ENCODE measurements around the gene FLT4.

Gene FLT4

DNA sequence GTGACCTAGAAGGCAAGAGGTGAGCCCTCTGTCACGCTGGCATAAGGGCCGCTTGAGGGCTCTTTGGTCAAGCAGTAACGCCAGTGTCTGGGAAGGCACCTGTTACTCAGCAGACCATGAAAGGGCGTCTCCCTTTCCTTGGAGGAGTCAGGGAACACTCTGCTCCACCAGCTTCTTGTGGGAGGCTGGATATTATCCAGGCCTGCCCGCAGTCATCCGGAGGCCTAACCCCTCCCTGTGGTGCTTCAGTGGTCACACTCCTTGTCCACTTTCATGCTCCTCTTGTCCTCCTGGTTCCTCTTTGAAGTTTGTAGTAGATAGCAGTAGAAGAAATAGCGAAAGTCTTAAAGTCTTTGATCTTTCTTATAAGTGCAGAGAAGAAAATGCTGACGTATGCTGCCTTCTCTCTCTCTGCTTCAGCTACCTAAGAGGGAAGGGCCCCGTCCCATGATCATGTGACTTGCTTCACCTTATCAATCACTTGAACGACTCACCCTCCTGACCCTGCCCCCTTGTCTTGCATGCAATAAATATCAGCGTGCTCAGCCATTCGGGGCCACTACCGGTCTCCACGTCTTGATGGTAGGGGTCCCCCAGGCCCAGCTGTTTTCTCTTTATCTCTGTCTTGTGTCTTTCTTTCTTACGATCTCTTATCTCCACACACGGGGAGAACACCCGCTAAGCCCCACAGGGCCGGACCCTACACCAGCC, 41.4 kb downstream of the FLT4 start:
- DNase-seq (ENCODE audit: low spot score): no peak

DNA sequence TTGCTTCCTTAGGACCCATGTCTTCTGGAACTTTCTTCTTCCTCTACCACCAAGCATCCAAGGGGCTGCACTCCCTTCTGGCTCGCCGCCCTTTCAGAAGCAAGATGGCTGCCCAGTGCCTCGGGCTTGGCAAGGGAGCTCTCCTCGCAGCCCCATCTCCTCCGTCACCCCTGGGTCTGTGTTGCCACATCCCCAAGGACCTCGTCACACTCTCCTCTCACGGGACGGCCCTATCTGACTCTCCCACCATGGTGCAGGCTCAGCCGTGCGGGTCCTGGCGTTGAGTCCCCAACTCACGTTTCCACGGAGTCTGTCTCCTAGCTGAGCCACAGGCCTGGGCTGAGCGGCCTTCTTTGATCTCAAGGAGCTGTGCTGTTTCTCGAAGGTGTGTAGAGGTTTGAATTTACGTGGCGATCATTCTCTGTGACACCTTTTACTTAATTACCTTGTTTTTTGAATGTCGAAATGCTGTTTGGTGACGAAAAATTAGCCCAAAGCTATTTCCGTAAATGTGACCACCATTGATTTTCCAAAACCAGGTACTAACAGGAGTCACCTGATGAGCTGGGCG, 43.1 kb downstream of the FLT4 start:
- no peak for DNase-seq (ENCODE audit: low spot score)

DNA sequence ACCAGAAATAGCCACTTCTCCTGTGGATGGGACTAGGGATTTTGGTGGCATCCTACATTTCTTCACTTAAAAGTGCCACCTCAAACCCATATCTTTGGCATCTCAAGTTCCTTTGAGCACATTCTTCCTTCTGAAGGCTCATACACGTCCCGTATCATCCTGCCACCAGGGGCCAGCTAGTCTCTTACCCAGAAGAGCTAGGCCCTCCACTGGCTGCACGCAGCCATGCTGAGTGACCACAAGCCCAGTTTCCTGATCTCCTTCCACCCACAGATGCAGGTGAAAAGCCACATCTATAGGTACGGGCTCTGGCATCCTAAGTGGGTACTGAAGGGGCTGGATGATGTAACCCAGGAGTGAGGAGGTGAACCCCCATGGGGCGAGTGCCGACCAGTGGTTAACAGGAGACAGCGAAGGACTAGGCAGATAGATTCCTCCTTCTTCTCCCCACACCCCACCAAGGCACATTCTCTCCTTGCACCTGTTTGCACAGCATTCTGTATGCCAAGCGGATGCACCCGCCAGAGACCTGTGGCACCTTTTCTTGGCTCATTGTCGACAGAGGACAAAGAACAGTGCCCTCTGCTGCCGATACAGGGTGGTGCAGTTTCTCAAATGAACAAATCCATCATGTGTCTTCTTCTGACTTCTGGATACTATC, 43.7 kb downstream of the FLT4 start:
- DNase-seq (ENCODE audit: low spot score): peak; percentile 77

DNA sequence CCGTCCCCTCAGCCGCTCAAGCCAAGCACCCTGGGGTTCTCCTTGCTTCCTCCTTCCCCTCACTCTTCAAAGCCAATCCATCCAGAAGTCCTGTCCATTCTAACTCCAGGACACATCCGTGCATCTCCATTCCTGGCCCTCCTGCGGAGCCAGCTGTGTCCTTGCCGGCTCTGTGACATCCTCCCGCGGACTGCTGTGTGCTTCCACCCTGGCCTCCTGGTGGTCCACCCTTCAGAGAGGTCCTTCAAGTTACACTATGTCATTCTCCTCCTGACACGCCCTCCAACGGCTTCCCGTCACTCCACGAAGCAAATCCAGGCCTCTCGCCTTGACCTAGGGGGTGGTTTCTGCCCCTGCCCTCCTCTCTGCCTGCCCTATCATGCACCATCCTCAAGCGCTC, 45.1 kb downstream of the FLT4 start:
- no peak for DNase-seq (ENCODE audit: low spot score)

DNA sequence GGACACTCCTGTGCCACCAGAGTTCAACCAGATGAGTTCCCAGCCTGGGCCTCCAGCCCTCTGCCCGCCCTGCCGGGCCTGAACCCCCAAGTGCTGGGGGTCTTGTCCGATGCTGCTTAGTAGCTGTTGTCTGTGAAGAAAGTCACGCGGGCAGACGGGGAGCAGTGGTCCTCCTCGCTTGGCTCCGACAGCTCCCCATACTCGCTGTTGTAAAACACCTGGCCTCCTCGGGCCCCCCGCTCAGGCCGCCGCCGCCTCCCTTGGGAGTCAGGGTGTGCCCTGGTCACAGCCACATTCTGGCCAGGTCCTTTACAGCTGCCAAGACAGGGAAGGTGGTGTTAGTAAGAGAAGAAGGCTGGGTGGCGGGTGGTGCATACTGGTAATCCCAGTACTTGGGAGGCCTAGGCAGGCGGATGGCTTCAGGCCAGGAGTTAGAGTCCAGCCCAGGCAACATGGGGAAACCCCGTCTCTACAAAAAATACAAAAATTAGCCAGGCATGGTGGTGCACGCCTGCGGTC, 46.3 kb downstream of the FLT4 start:
- DNase-seq (ENCODE audit: low spot score): no peak

DNA sequence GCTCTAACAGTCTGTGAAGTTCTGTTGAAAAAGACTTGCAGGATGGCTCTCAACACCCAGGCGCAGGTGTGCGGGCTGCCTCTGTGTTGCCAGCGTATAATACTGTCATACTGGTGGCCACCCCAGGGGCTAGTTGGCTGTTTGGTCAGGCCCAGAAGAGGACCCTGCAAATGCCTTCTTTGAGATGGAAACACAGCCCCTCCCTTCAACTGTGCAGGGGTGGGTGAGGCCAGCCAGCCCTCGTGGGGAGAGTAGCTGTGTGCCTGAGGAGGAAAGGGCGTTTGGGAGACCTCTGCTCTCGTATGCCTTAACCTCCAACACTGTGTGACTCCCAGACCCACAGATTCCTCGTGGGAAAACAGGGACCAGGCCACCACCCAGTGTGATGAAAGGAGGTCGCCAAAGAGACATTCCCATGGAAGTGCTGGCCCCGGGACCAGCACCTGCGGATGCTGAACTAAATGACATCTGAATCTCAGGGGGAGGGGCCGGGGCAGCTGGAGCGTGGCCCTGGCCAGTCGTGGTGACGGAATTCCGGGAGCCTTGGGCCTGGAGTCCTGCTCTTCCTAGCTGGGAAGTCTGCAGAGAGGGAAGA, 46.8 kb downstream of the FLT4 start:
- DNase-seq (ENCODE audit: low spot score): no peak

DNA sequence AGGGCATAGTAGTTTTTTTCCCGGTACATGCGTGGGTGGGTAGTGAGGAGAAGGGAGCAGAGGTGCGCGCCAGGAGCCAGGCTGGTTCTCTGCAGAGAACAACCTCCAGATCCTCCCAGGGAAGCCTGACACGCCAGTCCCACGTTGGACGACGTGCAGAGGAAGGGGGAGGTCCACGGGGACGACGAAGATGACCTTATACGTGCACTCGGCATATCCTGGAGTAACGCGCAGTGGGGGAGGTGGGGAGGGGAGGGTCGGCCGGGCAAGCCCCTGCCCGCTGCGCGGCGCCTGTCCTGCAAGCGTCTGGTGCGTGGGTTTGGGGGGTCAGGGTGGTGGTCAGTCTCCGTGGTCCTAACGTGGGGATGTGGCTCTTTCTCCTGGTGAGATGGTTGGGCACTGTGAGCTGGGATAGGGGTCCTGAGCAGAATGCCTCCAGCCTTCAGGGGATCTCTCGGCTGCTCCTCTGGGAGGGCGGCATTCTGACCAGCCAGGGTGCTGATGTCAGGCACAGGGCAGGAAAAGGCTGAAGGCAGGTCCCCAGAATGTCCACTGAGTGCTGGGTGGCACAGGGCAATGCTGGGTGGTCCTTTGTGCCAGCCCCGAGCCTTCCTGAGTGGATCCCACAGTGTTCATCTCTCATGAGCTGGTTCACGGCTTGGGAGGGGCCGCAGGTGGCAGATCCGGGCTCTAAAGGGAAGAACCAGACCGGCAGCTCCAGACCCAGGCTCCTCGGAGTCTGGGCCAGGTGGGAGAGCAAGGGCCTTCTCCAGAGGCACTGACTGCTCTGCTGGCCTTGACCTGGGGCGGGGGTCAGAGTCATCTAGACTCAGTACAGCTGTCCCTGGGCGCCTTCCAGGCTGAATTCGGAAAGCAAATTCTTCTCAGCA, 47.6 kb downstream of the FLT4 start:
- no peak for DNase-seq (ENCODE audit: low spot score)

DNA sequence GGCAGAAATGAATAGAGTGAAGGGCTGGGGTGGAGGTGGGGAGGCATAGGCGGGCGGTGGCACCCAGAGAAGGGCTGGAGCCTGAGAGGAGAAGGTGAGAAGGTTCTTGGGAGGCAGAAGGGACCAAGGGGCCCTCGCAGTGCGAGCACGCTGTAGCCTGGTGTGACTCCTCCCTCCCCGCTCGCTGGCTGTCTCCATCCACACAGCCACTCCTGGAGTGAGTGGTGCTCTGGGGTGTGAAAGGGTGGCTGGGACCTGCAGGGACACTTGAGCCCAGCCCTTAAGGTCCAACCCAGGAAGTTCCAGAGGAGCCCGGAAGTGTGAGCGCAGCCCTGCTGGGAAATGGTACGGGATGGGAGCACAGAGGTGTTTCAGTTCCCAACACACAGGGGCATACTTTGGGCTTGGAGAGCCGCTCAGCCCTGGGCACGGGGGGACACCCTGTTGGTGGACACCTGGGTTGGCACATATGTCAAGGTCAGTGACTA, 48.8 kb downstream of the FLT4 start:
- no peak for DNase-seq (ENCODE audit: low spot score)

DNA sequence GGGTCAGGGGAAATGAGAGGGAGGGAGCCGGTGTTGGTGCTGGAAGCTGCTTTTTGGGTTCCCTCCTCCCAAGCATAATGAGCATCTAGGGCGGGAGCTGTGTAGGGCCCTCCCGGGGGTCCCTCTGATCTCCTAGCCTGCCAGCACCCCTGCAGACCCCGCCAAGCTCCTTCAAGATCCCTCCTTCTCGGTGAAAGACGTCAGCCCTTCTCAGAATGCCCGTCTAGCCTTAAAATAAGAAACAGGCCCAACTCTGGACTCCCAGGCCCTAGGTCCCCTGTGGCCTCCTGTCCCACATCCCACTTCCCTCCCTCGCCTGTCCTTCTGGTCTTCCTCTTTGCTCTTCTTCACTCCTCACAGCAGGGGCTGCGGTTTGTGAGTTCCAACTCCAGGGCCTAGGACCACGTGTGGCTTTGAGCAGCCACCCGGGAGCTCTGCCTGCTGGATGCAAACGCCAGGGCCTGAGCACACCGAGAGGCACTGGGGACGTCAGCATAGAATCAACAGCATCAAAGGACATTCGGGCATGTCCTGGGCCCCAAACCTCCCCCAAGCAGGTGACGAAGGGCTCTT, 49.3 kb downstream of the FLT4 start:
- DNase-seq (ENCODE audit: low spot score): no peak

DNA sequence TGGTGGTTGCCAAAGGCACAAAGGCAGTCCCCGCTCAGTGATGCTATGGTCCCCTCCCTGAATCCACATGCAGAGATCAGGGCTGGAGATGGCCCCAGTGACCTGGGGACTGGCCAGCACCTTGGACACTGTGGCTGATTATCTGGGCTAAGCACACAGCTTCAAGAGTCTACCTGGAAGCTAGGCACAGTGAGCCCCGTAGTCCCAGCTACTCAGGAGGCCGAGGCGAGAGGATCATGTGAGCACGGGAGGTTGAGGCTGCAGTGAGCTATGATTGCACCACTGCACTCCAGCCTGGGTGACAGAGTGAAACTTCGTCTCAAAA, 49.8 kb downstream of the FLT4 start:
- DNase-seq (ENCODE audit: low spot score): no peak

DNA sequence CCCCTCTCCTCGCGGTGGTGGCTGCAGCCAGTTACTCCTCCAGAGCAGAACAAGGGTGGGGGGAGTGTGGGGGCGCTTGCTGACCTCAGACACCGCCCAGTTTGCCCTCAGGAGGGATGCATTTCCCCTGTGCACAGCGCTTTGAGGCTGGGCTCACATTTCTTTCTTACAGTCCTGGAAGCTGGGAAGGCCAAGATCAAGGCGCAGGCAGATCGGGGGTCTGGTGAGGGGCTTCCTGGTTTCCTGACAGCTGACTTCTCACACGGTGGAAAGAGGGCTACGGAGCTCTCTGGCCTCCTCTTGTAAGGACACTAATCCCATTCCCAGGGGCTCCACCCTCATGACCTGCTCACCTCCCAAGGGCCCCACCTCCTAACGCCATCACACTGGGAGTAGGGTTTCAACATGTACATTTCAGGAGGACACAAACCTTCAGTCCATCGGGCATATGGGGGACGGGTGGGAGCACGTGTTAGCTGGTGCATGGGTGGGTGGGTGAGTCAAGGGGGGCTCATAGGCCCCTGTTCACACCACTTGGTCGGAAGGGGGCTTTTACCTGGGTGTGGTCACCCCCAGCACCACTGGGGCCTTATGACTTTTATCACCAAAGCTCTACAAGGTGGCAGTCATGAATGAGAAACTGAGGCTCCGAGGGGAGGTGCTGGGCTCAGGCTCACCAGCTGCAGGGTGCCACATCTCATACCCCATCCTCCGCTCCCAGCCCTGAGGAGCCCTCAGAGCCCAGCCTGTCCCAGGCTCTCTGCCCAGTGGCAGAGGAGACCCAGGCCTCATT, 50.4 kb downstream of the FLT4 start:
- DNase-seq (ENCODE audit: low spot score): no peak

DNA sequence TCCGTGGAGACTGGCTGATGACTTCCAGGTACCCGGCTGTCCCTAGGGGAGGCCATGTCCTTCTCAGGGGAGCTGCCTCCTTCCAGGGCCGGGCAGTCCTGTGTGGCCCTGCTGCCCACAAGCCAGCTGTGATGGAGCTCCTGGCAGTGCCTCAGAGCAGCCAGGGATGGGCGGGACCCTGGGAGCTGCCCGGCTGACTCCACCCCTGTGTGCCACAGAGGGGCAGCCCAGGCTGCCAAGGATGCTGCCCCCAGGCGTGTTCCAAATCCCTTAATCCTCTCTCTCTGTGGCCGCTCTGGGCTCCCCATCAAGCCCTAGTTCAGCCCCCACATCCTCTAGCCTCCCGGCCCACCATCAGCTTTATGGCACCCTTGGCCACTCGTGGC, 51.1 kb downstream of the FLT4 start:
- DNase-seq (ENCODE audit: low spot score): no peak

DNA sequence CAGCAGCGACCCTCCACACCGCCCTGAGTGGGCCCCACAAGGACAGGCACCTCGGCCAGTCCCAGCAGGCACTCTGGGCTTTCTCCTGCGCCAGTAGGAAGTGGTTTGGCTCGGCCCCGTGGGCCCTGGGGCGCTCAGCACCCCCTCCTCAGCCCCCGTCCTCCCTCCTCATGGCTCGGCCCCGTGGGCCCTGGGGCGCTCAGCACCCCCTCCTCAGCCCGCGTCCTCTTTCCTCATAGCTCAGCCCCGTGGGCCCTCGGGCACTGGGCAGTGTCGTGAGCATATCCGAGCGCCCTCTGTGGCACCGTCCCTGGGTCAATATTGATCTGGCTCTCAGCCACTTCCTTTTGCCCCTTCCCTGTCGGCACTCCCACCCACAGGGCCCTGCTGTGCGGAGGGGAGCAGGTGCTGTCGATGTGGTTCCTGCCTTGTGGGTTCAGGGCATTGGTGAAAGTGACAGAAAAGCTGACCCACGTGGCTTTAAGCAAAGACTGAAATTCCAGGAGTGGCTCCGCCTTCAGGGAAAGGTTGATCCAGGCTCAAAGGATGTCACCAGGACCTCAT, 52.6 kb downstream of the FLT4 start:
- DNase-seq (ENCODE audit: low spot score): no peak

DNA sequence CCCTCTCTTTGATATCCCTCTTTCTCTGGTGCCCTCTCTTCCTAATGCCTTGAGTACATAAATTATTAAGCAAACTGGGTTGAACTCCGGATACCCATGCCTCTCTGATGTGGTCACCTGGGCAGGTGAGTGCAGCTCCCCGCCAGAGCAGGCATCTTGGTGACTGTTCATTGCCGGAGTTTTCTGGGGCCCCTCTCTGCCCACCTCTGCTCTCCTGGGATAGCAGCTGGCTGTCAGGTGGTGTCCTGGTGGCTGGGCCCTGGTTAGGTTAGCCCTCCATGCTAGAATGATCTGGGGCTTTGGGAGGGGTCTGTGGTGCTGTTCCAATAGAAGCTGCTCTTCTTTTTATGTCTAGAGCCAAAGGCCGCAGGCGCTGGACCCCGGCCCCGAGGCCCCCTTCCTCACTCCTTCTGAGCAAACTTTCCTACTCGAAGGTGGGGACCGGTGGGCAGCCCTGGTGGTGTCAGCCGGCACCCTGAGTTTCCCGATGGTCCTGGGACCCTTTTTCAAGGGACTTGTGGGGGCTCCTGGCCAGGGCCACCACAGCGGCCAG, 53.2 kb downstream of the FLT4 start:
- no peak for DNase-seq (ENCODE audit: low spot score)

DNA sequence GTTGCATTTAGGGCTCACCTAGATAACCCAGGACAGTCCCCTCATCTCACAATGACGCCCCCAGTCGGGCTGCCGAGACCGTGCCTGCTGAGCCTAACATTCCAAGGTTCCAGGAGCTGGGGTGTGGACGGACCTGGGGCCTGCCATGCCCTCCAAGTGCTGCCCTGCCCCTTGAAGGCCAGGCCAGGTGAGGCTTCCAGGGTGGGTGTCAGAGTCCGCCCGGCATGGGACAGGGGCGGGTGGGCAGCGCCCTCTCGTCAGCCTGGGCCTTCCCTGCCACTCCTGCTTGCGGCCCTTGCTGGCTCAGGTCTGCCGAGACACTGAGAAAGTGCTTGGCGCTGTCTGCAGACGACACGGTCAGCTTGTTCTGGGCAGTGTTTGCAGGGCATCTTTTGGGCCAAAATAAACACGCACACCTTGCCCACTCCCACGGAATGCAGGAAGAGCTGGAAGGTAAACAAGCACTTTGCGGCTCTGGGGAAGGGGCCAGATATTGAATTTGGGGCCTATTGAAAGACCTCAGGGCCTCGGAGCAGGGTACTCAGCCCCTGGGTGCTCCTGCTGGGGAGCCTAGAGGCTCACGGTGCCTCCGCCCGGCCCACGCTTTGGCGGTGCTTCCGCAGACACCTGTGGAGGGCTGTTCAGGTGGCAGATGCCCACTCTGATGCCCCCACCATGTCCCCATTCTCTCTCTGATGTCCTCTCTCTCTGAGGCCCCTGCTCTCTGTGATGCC, 53.9 kb downstream of the FLT4 start:
- DNase-seq (ENCODE audit: low spot score): no peak

DNA sequence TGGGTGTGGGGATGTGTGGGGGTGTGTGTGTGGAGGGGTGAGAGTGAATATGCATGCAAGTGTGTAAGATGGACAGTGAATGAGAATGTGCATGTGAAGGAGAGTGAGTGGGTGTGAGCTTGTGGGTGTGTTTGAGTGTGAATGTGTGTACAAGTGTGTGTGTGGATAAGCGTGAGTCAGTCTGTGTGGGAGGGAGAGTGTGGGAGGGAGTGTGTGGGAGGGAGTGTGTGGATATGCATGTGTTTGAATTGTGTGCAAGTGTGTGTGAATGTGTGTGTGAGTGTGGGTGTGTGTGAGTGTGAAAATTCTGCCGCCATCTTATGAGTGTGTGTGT, 54.4 kb downstream of the FLT4 start:
- no peak for DNase-seq (ENCODE audit: low spot score)

DNA sequence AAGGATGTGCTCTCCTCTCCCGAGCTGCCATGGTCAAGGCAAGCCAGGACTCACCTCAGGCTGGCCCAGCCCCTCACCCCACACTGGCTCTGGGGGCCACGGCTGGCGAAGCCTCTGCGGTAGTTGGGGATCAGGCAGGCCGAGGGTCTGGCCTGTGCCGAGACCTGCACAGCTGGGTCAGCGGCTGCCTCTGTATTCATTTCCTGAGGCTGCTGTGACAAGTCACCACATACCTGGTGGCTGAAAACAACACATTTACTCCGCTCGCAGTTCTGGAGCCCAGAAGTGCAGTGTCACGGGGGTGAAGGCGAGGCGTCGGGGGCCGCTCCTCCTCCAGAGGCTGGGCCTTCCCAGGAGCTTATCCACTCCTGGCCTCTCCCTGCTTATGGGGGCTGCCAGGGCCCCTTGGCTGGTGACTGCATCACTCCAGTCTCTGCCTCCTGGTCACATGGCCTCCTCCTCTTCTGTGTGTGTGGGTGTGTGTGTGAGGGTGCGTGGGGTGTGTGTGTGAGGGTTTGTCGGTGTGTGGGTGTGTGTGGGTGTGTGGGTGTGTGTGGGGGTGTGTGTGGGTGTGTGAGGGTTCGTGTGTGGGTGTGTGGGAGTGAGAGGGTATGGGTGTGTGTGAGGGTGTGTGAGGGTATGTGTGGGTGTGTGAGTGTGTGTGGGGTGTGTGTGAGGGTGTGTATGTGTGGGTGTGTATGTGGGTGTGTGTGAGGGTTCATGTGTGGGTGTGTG, 54.9 kb downstream of the FLT4 start:
- DNase-seq (ENCODE audit: low spot score): no peak

DNA sequence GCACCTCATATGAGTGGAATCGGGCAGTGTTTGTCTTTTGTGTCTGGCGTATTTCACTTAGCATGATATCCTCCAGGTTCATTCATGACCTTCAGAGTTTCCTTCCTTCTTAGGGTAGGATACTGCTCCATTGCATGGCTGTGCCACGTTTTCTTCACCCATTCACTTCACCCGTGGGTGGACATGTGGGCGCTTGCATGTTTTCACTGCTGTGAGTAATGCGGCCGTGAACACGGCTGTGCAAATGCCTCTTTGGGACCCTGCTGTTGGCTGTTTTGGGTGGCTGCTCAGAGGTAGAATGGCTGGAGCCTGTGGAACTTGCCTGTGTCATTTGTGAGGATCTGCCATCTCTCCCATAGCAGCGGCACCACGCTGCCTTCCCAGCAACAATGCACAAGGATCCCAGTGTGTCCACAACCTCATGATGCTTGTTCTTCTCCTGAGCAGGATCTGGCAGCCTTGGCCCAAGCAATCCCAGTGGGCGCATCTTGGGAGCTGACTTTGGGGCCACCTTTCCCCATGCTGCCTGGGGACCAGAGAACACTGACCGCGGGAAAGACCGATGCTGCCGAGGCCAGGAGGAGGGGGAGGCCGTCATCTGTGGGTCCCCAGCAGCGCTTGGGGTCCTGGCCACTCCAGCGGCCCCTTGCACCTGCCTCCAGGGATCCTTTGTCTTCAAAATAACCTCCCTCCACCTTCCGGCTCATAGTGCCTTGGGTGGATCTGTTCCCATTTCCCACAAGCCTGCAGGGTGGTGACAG, 55.8 kb downstream of the FLT4 start:
- no peak for DNase-seq (ENCODE audit: low spot score)

Data from hematopoietic multipotent progenitor cell treated with erythropoietin and hydrocortisone succinate and interleukin-3 and kit ligand, for 17 days (in vitro differentiated cells).